HCT116 (cell line): ENCODE results near the gene SOD3. TPM values are rescaled to one million over a fixed set of nuclear protein-coding genes. Genes with fewer than 3 reads are reported as not detected.

ENCODE experiments used
- ATAC-seq: fragments of 200-7000 bp; cut with Tn5 transposase; 2 replicates; pipeline ENCODE4 v1.9.1; 2020; ENCODE audit warnings: mild to moderate bottlenecking, moderate library complexity
- BruUV-seq: library from RNA; stranded (reverse); fragments of 400-500 nt; replicated peaks from 2 replicates; lab custom pipeline; 2021; lab: Mats Ljungman, UMichigan
- CTCF ChIA-PET: fragments of 300-600 bp; sonication (Branson Sonifier 250); formaldehyde crosslinking; loops from one replicate; lab custom pipeline; 2021; ENCODE audit warnings: antibody characterized with exemption; lab: Charles Lee
- POLR2A ChIA-PET: fragments of 300-600, 350-600 bp; sonication (Branson Sonifier 250); formaldehyde crosslinking; loops from one replicate; lab custom pipeline; 2021; ENCODE audit warnings: antibody characterized with exemption; lab: Charles Lee
- RAD21 ChIA-PET, 2 experiments: fragments of 300-600 bp; sonication (Branson Sonifier 250); formaldehyde crosslinking; loops; one replicate each; lab custom pipeline; 2023; ENCODE audit warnings: low total read pairs in 2 of 2; ENCODE audit not compliant: uncharacterized antibody in 2 of 2, unreplicated experiment in 2 of 2, low non-redundant PET in 1 of 2; lab: Charles Lee
- DNase-seq: peaks from one replicate; pipeline ENCODE4 v3.0.0-alpha.2; 2010; ENCODE audit warnings: low read depth, low spot score
- H2AFZ ChIP-seq: fragments of 200-600 bp; shearing (Covaris generic), sonication (generic); 2 replicates; pipeline ENCODE4 v1.6.1; 2017; ENCODE audit warnings: low read depth, mixed run types, mixed read lengths, antibody characterized with exemption, low read length; ENCODE audit not compliant: poor library complexity, severe bottlenecking
- H3K27ac ChIP-seq: 2 replicates; pipeline ENCODE4 v1.5.1; 2012; ENCODE audit warnings: low read depth, low read length
- H3K27me3 ChIP-seq: fragments of 200-600 bp; sonication (generic); 2 replicates; pipeline ENCODE4 v1.6.1; 2016; ENCODE audit warnings: mixed run types, low read length, mixed read lengths; ENCODE audit not compliant: insufficient read depth
- H3K36me3 ChIP-seq, 2 experiments: fragments of 200-500 bp in 1 of 2; fragments of 200-600 bp in 1 of 2; sonication (Bioruptor generic) in 1 of 2; sonication (generic) in 1 of 2; 2 replicates each; pipeline versions ENCODE4 v1.5.1 to v1.6.1; 2014 to 2016; ENCODE audit warnings: low read length in 2 of 2, inconsistent platforms in 1 of 2, mixed read lengths in 1 of 2, mixed run types in 1 of 2; ENCODE audit not compliant: insufficient read depth in 2 of 2, control insufficient read depth in 1 of 2
- H3K4me1 ChIP-seq, 2 experiments: fragments of 200-600 bp in 1 of 2; sonication (generic) in 1 of 2; 2 replicates each; pipeline versions ENCODE4 v1.5.1 to v1.6.1; 2012 to 2017; ENCODE audit warnings: low read length in 2 of 2, inconsistent platforms in 1 of 2, mild to moderate bottlenecking in 1 of 2, mixed read lengths in 1 of 2, mixed run types in 1 of 2, moderate library complexity in 1 of 2; ENCODE audit not compliant: insufficient read depth in 2 of 2, control insufficient read depth in 1 of 2
- H3K4me2 ChIP-seq: fragments of 200-600 bp; sonication (generic); 2 replicates; pipeline ENCODE4 v1.6.1; 2017; ENCODE audit warnings: mixed run types, low read length, mixed read lengths
- H3K4me3 ChIP-seq, 2 experiments: fragments of 200-600 bp in 1 of 2; sonication (generic) in 1 of 2; replicated peaks in 1 of 2; 2 replicates each; pipeline ENCODE4 v1.5.1; 2011 to 2016; ENCODE audit warnings: low read length in 2 of 2, control low read depth in 1 of 2, low read depth in 1 of 2, mild to moderate bottlenecking in 1 of 2, mixed read lengths in 1 of 2, mixed run types in 1 of 2
- H3K79me2 ChIP-seq: fragments of 200-600 bp; sonication (generic); 2 replicates; pipeline ENCODE4 v1.6.1; 2017; ENCODE audit warnings: mild to moderate bottlenecking, mixed run types, low read length, moderate library complexity, mixed read lengths; ENCODE audit not compliant: insufficient read depth
- H3K9ac ChIP-seq: fragments of 200-600 bp; sonication (generic); 2 replicates; pipeline ENCODE4 v1.6.1; 2016; ENCODE audit warnings: low read length, mixed read lengths
- H3K9me2 ChIP-seq: fragments of 200-600 bp; sonication (generic), shearing (Covaris generic); 2 replicates; pipeline ENCODE4 v1.6.1; 2017; ENCODE audit warnings: mixed run types, mild to moderate bottlenecking, moderate library complexity; ENCODE audit not compliant: insufficient read depth
- H3K9me3 ChIP-seq, 2 experiments: fragments of 200-500 bp in 1 of 2; fragments of 200-600 bp in 1 of 2; sonication (Bioruptor generic) in 1 of 2; sonication (generic) in 1 of 2; 2 replicates each; pipeline ENCODE4 v1.6.1; 2014 to 2017; ENCODE audit warnings: low read length in 2 of 2, mixed read lengths in 2 of 2, inconsistent platforms in 1 of 2, low read depth in 1 of 2, mild to moderate bottlenecking in 1 of 2, mixed run types in 1 of 2, moderate library complexity in 1 of 2; ENCODE audit not compliant: control insufficient read depth in 1 of 2, insufficient read depth in 1 of 2
- H4K20me1 ChIP-seq: fragments of 200-600 bp; sonication (generic), shearing (Covaris generic); 2 replicates; pipeline ENCODE4 v1.6.1; 2017; ENCODE audit warnings: mixed run types, mild to moderate bottlenecking, moderate library complexity; ENCODE audit not compliant: insufficient read depth
- CBX3 ChIP-seq: IDR thresholded peaks from 2 replicates; pipeline ENCODE4 v1.6.1; 2012; ENCODE audit warnings: low read depth
- EGR1 ChIP-seq: IDR thresholded peaks from 2 replicates; pipeline ENCODE4 v1.6.1; 2012; ENCODE audit warnings: low read depth
- ELF1 ChIP-seq: IDR thresholded peaks from 2 replicates; pipeline ENCODE4 v1.6.1; 2012; ENCODE audit warnings: low read depth, borderline replicate concordance
- FOSL1 ChIP-seq: IDR thresholded peaks from 2 replicates; pipeline ENCODE4 v1.6.1; 2012; ENCODE audit warnings: low read depth
- JUND ChIP-seq: IDR thresholded peaks from 2 replicates; pipeline ENCODE4 v1.6.1; 2012
- POLR2A ChIP-seq: IDR thresholded peaks from 2 replicates; pipeline ENCODE4 v1.7.0; 2011; ENCODE audit warnings: borderline replicate concordance; ENCODE audit not compliant: insufficient read depth, insufficient read length; ENCODE audit errors: extremely low read depth
- POLR2AphosphoS5 ChIP-seq: IDR thresholded peaks from 2 replicates; pipeline ENCODE4 v1.6.1; 2011; ENCODE audit warnings: mild to moderate bottlenecking, low read depth, low read length, moderate library complexity
- RAD21 ChIP-seq: IDR thresholded peaks from 2 replicates; pipeline ENCODE4 v1.6.1; 2012; ENCODE audit warnings: low read depth, mild to moderate bottlenecking
- REST ChIP-seq: IDR thresholded peaks from 2 replicates; pipeline ENCODE4 v1.6.1; 2012; ENCODE audit warnings: low read depth
- TCF7L2 ChIP-seq: IDR thresholded peaks from 2 replicates; pipeline ENCODE4 v1.7.0; 2011; ENCODE audit warnings: borderline replicate concordance, inconsistent platforms; ENCODE audit not compliant: insufficient read depth, insufficient read length; ENCODE audit errors: extremely low read depth
- YY1 ChIP-seq: IDR thresholded peaks from 2 replicates; pipeline ENCODE4 v1.6.1; 2011; ENCODE audit warnings: low read length, low read depth, moderate library complexity, mild to moderate bottlenecking; ENCODE audit not compliant: insufficient replicate concordance; ENCODE audit errors: extremely low read depth
- ZFX ChIP-seq: fragments of 450-650 bp; IDR thresholded peaks from 2 replicates; pipeline ENCODE4 v1.6.1; 2017
- ZNF274 ChIP-seq: fragments of 200-500 bp; sonication (Bioruptor generic); IDR thresholded peaks from 2 replicates; pipeline ENCODE4 v1.6.1; 2014; ENCODE audit warnings: mild to moderate bottlenecking, low read depth, low read length, inconsistent platforms
- intact Hi-C: fragments of 100-400 bp; cut with micrococcal nuclease; formaldehyde crosslinking; loops from 2 replicates; pipeline ENCODE4 v1.10.0; 2022
- total RNA-seq: library from RNA; stranded (reverse); gene quantifications from one replicate; pipeline ENCODE4 v1.2.1, GENCODE V29; 2021; ENCODE audit not compliant: unreplicated experiment
- TF ChIP-seq, protein P1 (sequence below): IDR thresholded peaks from 2 replicates; pipeline ENCODE4 v1.6.1; 2012
- TF ChIP-seq, protein P2 (sequence below): IDR thresholded peaks from 2 replicates; pipeline ENCODE4 v1.6.1; 2011; ENCODE audit warnings: mild to moderate bottlenecking, low read length, moderate library complexity; ENCODE audit not compliant: insufficient replicate concordance; ENCODE audit errors: extremely low read depth
- TF ChIP-seq, protein P3 (sequence below), 3 experiments: fragments of 200-600 bp in 1 of 3; sonication (generic) in 1 of 3; IDR thresholded peaks in 2 of 3; conservative IDR thresholded peaks in 1 of 3; 2 replicates each; pipeline ENCODE4 v1.5.1; 2012 to 2017; ENCODE audit warnings: low read depth in 2 of 3, low read length in 2 of 3, antibody characterized with exemption in 1 of 3, borderline replicate concordance in 1 of 3, control low read depth in 1 of 3, mild to moderate bottlenecking in 1 of 3, mixed read lengths in 1 of 3, mixed run types in 1 of 3, moderate library complexity in 1 of 3; ENCODE audit not compliant: insufficient read depth in 1 of 3

The SOD3 gene
- total RNA-seq, 1 experiment from 2014 or later: 0.25 TPM

- ATAC-seq: no peak
- no peak for TF ChIP-seq ZFX
- no peak for TF ChIP-seq TCF7L2
- no peak for TF ChIP-seq EGR1
- TF ChIP-seq REST: no peak
- no peak for TF ChIP-seq CBX3
- no peak for TF ChIP-seq ELF1
- no peak for TF ChIP-seq RAD21
- TF ChIP-seq ZNF274: no peak
- TF ChIP-seq, protein P1, sequence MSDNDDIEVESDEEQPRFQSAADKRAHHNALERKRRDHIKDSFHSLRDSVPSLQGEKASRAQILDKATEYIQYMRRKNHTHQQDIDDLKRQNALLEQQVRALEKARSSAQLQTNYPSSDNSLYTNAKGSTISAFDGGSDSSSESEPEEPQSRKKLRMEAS: no peak
- TF ChIP-seq POLR2A: no peak
- TF ChIP-seq FOSL1: no peak
- TF ChIP-seq, protein P2, sequence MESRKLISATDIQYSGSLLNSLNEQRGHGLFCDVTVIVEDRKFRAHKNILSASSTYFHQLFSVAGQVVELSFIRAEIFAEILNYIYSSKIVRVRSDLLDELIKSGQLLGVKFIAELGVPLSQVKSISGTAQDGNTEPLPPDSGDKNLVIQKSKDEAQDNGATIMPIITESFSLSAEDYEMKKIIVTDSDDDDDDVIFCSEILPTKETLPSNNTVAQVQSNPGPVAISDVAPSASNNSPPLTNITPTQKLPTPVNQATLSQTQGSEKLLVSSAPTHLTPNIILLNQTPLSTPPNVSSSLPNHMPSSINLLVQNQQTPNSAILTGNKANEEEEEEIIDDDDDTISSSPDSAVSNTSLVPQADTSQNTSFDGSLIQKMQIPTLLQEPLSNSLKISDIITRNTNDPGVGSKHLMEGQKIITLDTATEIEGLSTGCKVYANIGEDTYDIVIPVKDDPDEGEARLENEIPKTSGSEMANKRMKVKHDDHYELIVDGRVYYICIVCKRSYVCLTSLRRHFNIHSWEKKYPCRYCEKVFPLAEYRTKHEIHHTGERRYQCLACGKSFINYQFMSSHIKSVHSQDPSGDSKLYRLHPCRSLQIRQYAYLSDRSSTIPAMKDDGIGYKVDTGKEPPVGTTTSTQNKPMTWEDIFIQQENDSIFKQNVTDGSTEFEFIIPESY: no peak
- no peak for TF ChIP-seq JUND
- TF ChIP-seq YY1: no peak
- TF ChIP-seq POLR2AphosphoS5: no peak
- TF ChIP-seq, protein P3, sequence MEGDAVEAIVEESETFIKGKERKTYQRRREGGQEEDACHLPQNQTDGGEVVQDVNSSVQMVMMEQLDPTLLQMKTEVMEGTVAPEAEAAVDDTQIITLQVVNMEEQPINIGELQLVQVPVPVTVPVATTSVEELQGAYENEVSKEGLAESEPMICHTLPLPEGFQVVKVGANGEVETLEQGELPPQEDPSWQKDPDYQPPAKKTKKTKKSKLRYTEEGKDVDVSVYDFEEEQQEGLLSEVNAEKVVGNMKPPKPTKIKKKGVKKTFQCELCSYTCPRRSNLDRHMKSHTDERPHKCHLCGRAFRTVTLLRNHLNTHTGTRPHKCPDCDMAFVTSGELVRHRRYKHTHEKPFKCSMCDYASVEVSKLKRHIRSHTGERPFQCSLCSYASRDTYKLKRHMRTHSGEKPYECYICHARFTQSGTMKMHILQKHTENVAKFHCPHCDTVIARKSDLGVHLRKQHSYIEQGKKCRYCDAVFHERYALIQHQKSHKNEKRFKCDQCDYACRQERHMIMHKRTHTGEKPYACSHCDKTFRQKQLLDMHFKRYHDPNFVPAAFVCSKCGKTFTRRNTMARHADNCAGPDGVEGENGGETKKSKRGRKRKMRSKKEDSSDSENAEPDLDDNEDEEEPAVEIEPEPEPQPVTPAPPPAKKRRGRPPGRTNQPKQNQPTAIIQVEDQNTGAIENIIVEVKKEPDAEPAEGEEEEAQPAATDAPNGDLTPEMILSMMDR (IDR thresholded peaks at IDR 0.05 in 2 of 3, conservative IDR thresholded peaks at IDR 0.05 in 1 of 3; ENCODE audit: borderline replicate concordance in 1 of 3, insufficient read depth in 1 of 3, low read depth in 2 of 3, low read length in 2 of 3): no peak
- TF ChIP-seq, all 23 proteins: peak for 0
- Histone ChIP-seq H3K9me3 (no peaks in the 10 kb centered on the region), H3K9me2 (no peaks in the 10 kb centered on the region), H3K27me3 (no peaks in the 10 kb centered on the region), H3K79me2 (no peaks in the 10 kb centered on the region), H3K4me2 (no peak overlapping the region), H3K36me3 (no peaks in the 10 kb centered on the region), H3K27ac (no peak overlapping the region), H3K4me3 (no peak overlapping the region), H3K4me1 (no peaks in the 10 kb centered on the region), H4K20me1 (no peaks in the 10 kb centered on the region), H2AFZ (no peak overlapping the region), H3K9ac (no peak overlapping the region)
- DNase-seq: no peak
- CTCF ChIA-PET: no interaction called here
- RAD21 ChIA-PET: no interaction called here
- POLR2A ChIA-PET: no interaction called here
- BruUV-seq: no TSS peak
- intact Hi-C loops: no loop called here
Observed at GRCh38 chr4:24810871-24811631, 15.7 kb downstream of the SOD3 start.
